ENCODE measurements around the gene SMC1A. TPM values are rescaled to one million over a fixed set of nuclear protein-coding genes. Genes with fewer than 3 reads are reported as not detected.
"Not testable (repeated sequence)": the region's sequence is repeated elsewhere in the genome, so short reads cannot be mapped to it uniquely, and the experiment has no call there.

The SMC1A gene
- total RNA-seq (2022) (92.4 and 102 TPM in 2 replicates), Bru-seq, nascent RNA (percentile 80 among the genes with signal in this experiment), BruChase-seq, experiment 1, labeled RNA remaining after a 2-hour chase (percentile 87 among the genes with signal in this experiment), BruChase-seq, experiment 2, labeled RNA remaining after a 6-hour chase (percentile 95 among the genes with signal in this experiment)
- long read RNA-seq, full-length matches to known transcripts: 60 of 114 reads
- long read RNA-seq, partial matches to known transcripts: 27 of 114 reads
- long read RNA-seq, other reads (novel, unspliced or antisense): 27 of 114 reads

DNA sequence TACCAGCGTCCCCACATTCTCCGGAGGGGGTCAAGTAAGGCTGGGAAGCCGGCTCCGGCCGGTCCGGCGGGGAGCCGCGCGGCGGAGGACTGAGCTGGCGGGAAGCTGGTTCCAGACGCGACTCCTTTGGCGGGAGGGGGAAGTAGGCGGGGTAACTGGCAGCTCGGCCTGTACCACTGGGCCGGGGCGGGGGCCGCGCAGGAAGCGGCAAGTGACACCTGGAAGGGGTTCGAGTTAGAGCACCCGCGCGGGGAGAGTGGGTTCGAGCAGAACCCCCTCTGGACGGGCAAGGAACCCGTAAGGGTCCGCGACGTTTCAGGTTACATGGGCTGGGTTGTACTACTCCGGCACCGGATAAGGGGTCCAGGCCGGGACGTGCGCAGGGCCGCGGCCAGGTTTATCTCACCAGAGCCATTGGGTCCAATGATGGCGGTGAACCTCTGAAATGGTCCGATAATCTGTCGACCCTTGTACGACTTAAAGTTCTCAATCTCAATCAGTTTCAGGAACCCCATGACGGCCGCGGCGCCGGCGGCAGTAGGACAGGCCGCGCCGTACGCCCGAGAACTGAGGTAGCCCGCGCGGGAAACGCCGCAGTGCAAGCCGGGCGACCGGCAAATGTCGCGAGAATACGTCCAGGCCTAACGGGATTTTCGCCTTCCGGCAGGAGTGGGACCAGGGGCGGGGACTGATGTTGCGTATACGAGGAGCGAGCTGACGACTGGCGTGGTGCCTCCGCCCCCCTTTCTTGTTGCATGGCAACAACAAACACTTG is at the start of gene SMC1A:
TSS of gene SMC1A (minus strand) at position 569 of the 775 bp plus-strand sequence. CDS start at position 515, 54 bp downstream.
- Histone ChIP-seq H3K36me3 (ENCODE audit: control insufficient read depth, insufficient read depth, low read length) (no peaks in the 10 kb centered on the region), H3K4me1 (0 out of 2 replicates have a peak, but pooled peaks cover 4% of the 10 kb centered on the region), H3K4me3 (ENCODE audit: low read depth, low read length) (peak within 1 kb of the TSS; percentile 76), H3K9me3 (no peaks in the 10 kb centered on the region), H3K27me3 (replicated peaks; ENCODE audit: control insufficient read depth, insufficient read depth, low read length) (no peaks in the 10 kb centered on the region)
- intact Hi-C loops (cut with micrococcal nuclease; ENCODE audit: unreplicated experiment): loop anchor here (1.0 to 2.0 kb wide), 2 partner anchors 12 to 19 kb away; partner anchors contain the start of gene HSD17B10
- H3K36me3 Mint-ChIP-seq (ENCODE audit: insufficient read depth, unreplicated experiment): peaks cover 16% of the 10 kb centered on the region
- peaks cover 6% of the 10 kb centered on the region for H3K4me1 Mint-ChIP-seq (ENCODE audit: low read depth, unreplicated experiment)
- H3K9me3 Mint-ChIP-seq (ENCODE audit: unreplicated experiment): no peaks in the 10 kb centered on the region
- no TSS peak for BruUV-seq (replicated peaks)
- ChIA-PET POLR2A (interaction anchor here (0.6 to 1.3 kb wide), 10 partner anchors 11 to 262 kb away, joined by 3 to 4 read pairs (median 4); partner anchors contain the start of gene KDM5C), CTCF (interaction anchor here (1.0 to 1.2 kb wide), 2 partner anchors 24 to 107 kb away, joined by 3 to 4 read pairs; no protein-coding TSS in a partner anchor)
- DNase-seq: peak; percentile 96
- peak within 1 kb of the TSS; percentile 83 for H3K4me3 Mint-ChIP-seq (ENCODE audit: unreplicated experiment)
- H3K27ac Mint-ChIP-seq (ENCODE audit: unreplicated experiment): peak within 1 kb of the TSS; percentile 98
- H3K27me3 Mint-ChIP-seq (ENCODE audit: insufficient read depth, unreplicated experiment): no peaks in the 10 kb centered on the region
- TF ChIP-seq, protein P1, sequence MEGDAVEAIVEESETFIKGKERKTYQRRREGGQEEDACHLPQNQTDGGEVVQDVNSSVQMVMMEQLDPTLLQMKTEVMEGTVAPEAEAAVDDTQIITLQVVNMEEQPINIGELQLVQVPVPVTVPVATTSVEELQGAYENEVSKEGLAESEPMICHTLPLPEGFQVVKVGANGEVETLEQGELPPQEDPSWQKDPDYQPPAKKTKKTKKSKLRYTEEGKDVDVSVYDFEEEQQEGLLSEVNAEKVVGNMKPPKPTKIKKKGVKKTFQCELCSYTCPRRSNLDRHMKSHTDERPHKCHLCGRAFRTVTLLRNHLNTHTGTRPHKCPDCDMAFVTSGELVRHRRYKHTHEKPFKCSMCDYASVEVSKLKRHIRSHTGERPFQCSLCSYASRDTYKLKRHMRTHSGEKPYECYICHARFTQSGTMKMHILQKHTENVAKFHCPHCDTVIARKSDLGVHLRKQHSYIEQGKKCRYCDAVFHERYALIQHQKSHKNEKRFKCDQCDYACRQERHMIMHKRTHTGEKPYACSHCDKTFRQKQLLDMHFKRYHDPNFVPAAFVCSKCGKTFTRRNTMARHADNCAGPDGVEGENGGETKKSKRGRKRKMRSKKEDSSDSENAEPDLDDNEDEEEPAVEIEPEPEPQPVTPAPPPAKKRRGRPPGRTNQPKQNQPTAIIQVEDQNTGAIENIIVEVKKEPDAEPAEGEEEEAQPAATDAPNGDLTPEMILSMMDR (IDR thresholded peaks at IDR 0.05; ENCODE audit: insufficient read depth in 1 of 2, low read depth in 1 of 2, low read length in 1 of 2, severe bottlenecking in 1 of 2, unreplicated experiment in 1 of 2): no peak

- no peaks in the 10 kb centered on the region for H3K9me3 Mint-ChIP-seq (ENCODE audit: unreplicated experiment)
- DNase-seq: no peak
- no peaks in the 10 kb centered on the region for H3K4me1 ChIP-seq
- BruUV-seq (replicated peaks): no TSS peak
- H3K27me3 Mint-ChIP-seq (ENCODE audit: insufficient read depth, unreplicated experiment): peaks cover 8% of the 10 kb centered on the region
- no peaks in the 10 kb centered on the region for H3K36me3 ChIP-seq (ENCODE audit: control insufficient read depth, insufficient read depth, low read length)
- ChIA-PET CTCF (no interaction called here), POLR2A (no interaction called here)
- intact Hi-C loops (cut with micrococcal nuclease; ENCODE audit: unreplicated experiment): no loop called here
- no peaks in the 10 kb centered on the region for H3K27me3 ChIP-seq (replicated peaks; ENCODE audit: control insufficient read depth, insufficient read depth, low read length)
- H3K36me3 Mint-ChIP-seq (ENCODE audit: insufficient read depth, unreplicated experiment): no peaks in the 10 kb centered on the region
- H3K4me3 ChIP-seq (ENCODE audit: low read depth, low read length): no peak overlapping the region
- no peak overlapping the region for H3K27ac Mint-ChIP-seq (ENCODE audit: unreplicated experiment)
- H3K9me3 ChIP-seq: no peaks in the 10 kb centered on the region
- H3K4me3 Mint-ChIP-seq (ENCODE audit: unreplicated experiment): no peak overlapping the region
- no peaks in the 10 kb centered on the region for H3K4me1 Mint-ChIP-seq (ENCODE audit: low read depth, unreplicated experiment)
- TF ChIP-seq, protein P1 (IDR thresholded peaks at IDR 0.05; ENCODE audit: insufficient read depth in 1 of 2, low read depth in 1 of 2, low read length in 1 of 2, severe bottlenecking in 1 of 2, unreplicated experiment in 1 of 2): no peak
Measured at GRCh38 chrX:53471346-53471745, 48.9 kb upstream of the SMC1A start.

DNA sequence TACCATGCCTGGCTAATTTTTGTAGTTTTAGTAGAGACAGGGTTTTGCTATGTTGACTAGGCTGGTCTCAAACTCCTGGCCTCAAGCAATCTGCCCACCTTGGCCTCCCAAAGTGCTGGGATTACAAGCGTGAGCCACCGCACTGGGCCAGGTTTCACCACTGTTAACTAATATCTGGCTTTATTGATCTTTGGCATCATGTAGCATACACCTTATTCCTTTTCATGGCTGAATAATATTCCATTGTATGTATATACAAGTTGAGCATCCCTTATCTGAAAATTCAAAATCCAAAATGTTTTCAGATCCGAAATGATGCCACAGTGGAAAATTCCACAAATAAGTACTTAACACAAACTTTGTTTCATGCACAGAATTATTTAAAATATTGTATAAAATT is 46.2 kb upstream of the SMC1A start:
- CTCF ChIA-PET: not testable (repeated sequence)

More for the DNA sequence above, 46.2 kb upstream of the SMC1A start:
- DNase-seq; H3K27me3 ChIP-seq (replicated peaks; ENCODE audit: control insufficient read depth, insufficient read depth, low read length); H3K4me3 ChIP-seq (ENCODE audit: low read depth, low read length); H3K27ac Mint-ChIP-seq (ENCODE audit: unreplicated experiment); H3K4me1 ChIP-seq; H3K4me3 Mint-ChIP-seq (ENCODE audit: unreplicated experiment); H3K36me3 Mint-ChIP-seq (ENCODE audit: insufficient read depth, unreplicated experiment); BruUV-seq (replicated peaks); intact Hi-C loops (cut with micrococcal nuclease; ENCODE audit: unreplicated experiment); H3K9me3 Mint-ChIP-seq (ENCODE audit: unreplicated experiment); H3K27me3 Mint-ChIP-seq (ENCODE audit: insufficient read depth, unreplicated experiment); H3K36me3 ChIP-seq (ENCODE audit: control insufficient read depth, insufficient read depth, low read length); H3K9me3 ChIP-seq; POLR2A ChIA-PET; H3K4me1 Mint-ChIP-seq (ENCODE audit: low read depth, unreplicated experiment): not testable (repeated sequence)
